Measurements from ENCODE around the gene RTN4IP1. TPM values are rescaled to one million over a fixed set of nuclear protein-coding genes. Genes with fewer than 3 reads are reported as not detected.
A peak's percentile ranks its signal among the peaks of the same experiment; 100 is the strongest.

The RTN4IP1 gene
- 10 to 100 TPM in 1 of 2 donors, 1 to 10 TPM in 1; 5.8 to 11.9 TPM for total RNA-seq

- H3K4me3 ChIP-seq, result peak within 1 kb of the TSS; percentile 75 to 94
Observed at GRCh38 chr6:106629103-106629858, at the start of gene RTN4IP1, which contains the start of gene QRSL1. Gene RTN4IP1 (minus strand): TSS chr6:106629498. CDS start chr6:106629021, 477 bp downstream. Gene QRSL1 (plus strand): TSS chr6:106629578. CDS start chr6:106629682, 104 bp downstream.

GRCh38 chr6:106677282-106677681, 48.0 kb upstream of the RTN4IP1 start:
- Histone ChIP-seq H3K27ac (no peak overlapping the region), H3K4me3 (no peak overlapping the region), H3K9me3 (no peaks in the 10 kb centered on the region), H3K36me3 (no peaks in the 10 kb centered on the region), H3K4me1 (no peaks in the 10 kb centered on the region), H3K27me3 (no peaks in the 10 kb centered on the region)
- DNase-seq (ENCODE audit: low spot score), result no peak
- TF ChIP-seq CTCF (IDR thresholded peaks at IDR 0.05), result no peak

More at GRCh38 chr6:106629103-106629858, at the start of gene RTN4IP1, which contains the start of gene QRSL1:
- H3K27me3 ChIP-seq, result no peaks in the 10 kb centered on the region
- no peaks in the 10 kb centered on the region for H3K36me3 ChIP-seq
- peak; percentile 87 for DNase-seq (ENCODE audit: low spot score)
- H3K9me3 ChIP-seq, result no peaks in the 10 kb centered on the region
- TF ChIP-seq CTCF (IDR thresholded peaks at IDR 0.05), result no peak
- H3K4me1 ChIP-seq, result peaks cover 0 to 20% of the 10 kb centered on the region in 2 donors
- H3K27ac ChIP-seq, result peak within 1 kb of the TSS; percentile 80 to 85

- Histone ChIP-seq H3K4me1 (no peaks in the 10 kb centered on the region), H3K36me3 (no peaks in the 10 kb centered on the region), H3K27ac (no peak overlapping the region), H3K27me3 (no peaks in the 10 kb centered on the region), H3K9me3 (no peaks in the 10 kb centered on the region), H3K4me3 (no peak overlapping the region)
- DNase-seq (ENCODE audit: low spot score), result no peak
- TF ChIP-seq CTCF (IDR thresholded peaks at IDR 0.05), result no peak
Observed at GRCh38 chr6:106674541-106675229, 45.4 kb upstream of the RTN4IP1 start.

- TF ChIP-seq CTCF (IDR thresholded peaks at IDR 0.05), result no peak
- no peak for DNase-seq (ENCODE audit: low spot score)
- H3K27ac ChIP-seq, result no peak overlapping the region
- no peaks in the 10 kb centered on the region for H3K27me3 ChIP-seq
- H3K9me3 ChIP-seq, result no peaks in the 10 kb centered on the region
- H3K36me3 ChIP-seq, result peaks cover 4% of the 10 kb centered on the region
- no peaks in the 10 kb centered on the region for H3K4me1 ChIP-seq
- no peak overlapping the region for H3K4me3 ChIP-seq
Observed at GRCh38 chr6:106671651-106672050, 42.4 kb upstream of the RTN4IP1 start.

GRCh38 chr6:106670236-106670635, 40.9 kb upstream of the RTN4IP1 start:
- DNase-seq (ENCODE audit: low spot score), result no peak
- no peaks in the 10 kb centered on the region for H3K27me3 ChIP-seq
- TF ChIP-seq CTCF (IDR thresholded peaks at IDR 0.05), result no peak
- H3K36me3 ChIP-seq, result peaks cover 17% of the 10 kb centered on the region
- no peaks in the 10 kb centered on the region for H3K4me1 ChIP-seq
- H3K27ac ChIP-seq, result no peak overlapping the region
- no peak overlapping the region for H3K4me3 ChIP-seq
- H3K9me3 ChIP-seq, result no peaks in the 10 kb centered on the region
